BLaER1 (cell line): ENCODE data around the gene DYNLT2B.

Experiments
- H3K27ac ChIP-seq: shearing (Covaris generic); formaldehyde crosslinking; 2 replicates; pipeline ENCODE4 v1.8.1; 2022
- H3K27me3 ChIP-seq: shearing (Covaris generic); formaldehyde crosslinking; 2 replicates; pipeline ENCODE4 v1.8.1; 2022
- H3K36me3 ChIP-seq: shearing (Covaris generic); formaldehyde crosslinking; 2 replicates; pipeline ENCODE4 v1.8.1; 2022
- H3K4me1 ChIP-seq: shearing (Covaris generic); formaldehyde crosslinking; 2 replicates; pipeline ENCODE4 v1.8.1; 2022
- H3K4me2 ChIP-seq: shearing (Covaris generic); formaldehyde crosslinking; 2 replicates; pipeline ENCODE4 v1.8.1; 2022
- H3K4me3 ChIP-seq: shearing (Covaris generic); formaldehyde crosslinking; 2 replicates; pipeline ENCODE4 v1.8.1; 2022
- H3K9ac ChIP-seq: shearing (Covaris generic); formaldehyde crosslinking; 2 replicates; pipeline ENCODE4 v1.8.1; 2022
- H3K9me3 ChIP-seq: shearing (Covaris generic); formaldehyde crosslinking; 2 replicates; pipeline ENCODE4 v1.8.1; 2022
- H4K20me1 ChIP-seq: shearing (Covaris generic); formaldehyde crosslinking; 2 replicates; pipeline ENCODE4 v1.8.1; 2022
- Cebpa-rat ChIP-seq: shearing (Covaris generic); IDR thresholded peaks from 2 replicates; pipeline ENCODE4 v1.8.1; 2022

The DYNLT2B gene

GRCh38 chr3:196273655-196274054, 44.4 kb downstream of the DYNLT2B start:
- no peak overlapping the region for H3K27ac ChIP-seq
- peaks cover 64% of the 10 kb centered on the region for H3K36me3 ChIP-seq
- H3K9ac ChIP-seq, result no peak overlapping the region
- H3K4me3 ChIP-seq, result peak overlapping the region; percentile 0; the same call in 1 of the 2 replicates
- no peaks in the 10 kb centered on the region for H4K20me1 ChIP-seq
- H3K4me1 ChIP-seq, result 0 out of 2 replicates have a peak, but pooled peaks cover 3% of the 10 kb centered on the region
- no peaks in the 10 kb centered on the region for H3K27me3 ChIP-seq
- no peak overlapping the region for H3K4me2 ChIP-seq
- TF ChIP-seq Cebpa-rat, result no peak
- peaks cover 30% of the 10 kb centered on the region for H3K9me3 ChIP-seq

DNA sequence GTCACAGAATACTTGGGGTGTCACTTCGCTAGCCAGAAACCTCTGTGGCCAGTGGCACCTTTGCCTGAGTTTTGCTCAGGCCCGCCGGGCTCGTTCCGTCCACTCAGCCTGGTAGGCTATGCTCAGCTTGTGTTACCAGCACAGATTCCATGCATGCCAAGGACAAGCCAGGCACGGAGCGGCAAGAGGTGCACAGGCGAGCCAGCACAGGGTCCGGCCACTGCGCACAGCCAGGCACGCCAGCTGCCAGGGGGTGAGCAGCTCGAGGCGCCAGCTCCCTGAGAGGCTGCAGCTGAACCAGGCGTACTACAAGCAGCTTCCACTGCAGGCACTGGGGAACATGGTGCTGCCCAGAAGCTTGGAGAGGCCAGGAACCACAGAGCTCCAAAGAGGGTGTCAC, 45.2 kb downstream of the DYNLT2B start:
- Histone ChIP-seq H3K4me2 (no peak overlapping the region), H3K9me3 (peaks cover 30% of the 10 kb centered on the region), H3K4me1 (no peaks in the 10 kb centered on the region), H3K9ac (no peak overlapping the region), H3K27ac (no peak overlapping the region), H3K4me3 (no peak overlapping the region), H3K36me3 (peaks cover 68% of the 10 kb centered on the region), H4K20me1 (no peaks in the 10 kb centered on the region), H3K27me3 (no peaks in the 10 kb centered on the region)
- TF ChIP-seq Cebpa-rat, result no peak

- Histone ChIP-seq H3K9ac (no peak overlapping the region), H3K27me3 (no peaks in the 10 kb centered on the region), H3K27ac (no peak overlapping the region), H3K36me3 (peaks cover 87% of the 10 kb centered on the region), H4K20me1 (no peaks in the 10 kb centered on the region), H3K4me2 (no peak overlapping the region), H3K4me3 (no peak overlapping the region), H3K9me3 (peaks cover 29% of the 10 kb centered on the region), H3K4me1 (no peaks in the 10 kb centered on the region)
- no peak for TF ChIP-seq Cebpa-rat
These were observed 47.5 kb downstream of the DYNLT2B start for GRCh38 chr3:196270499-196270898.

- no peak for TF ChIP-seq Cebpa-rat
- H3K27ac ChIP-seq, result no peak overlapping the region
These were observed 49.5 kb downstream of the DYNLT2B start for GRCh38 chr3:196268284-196269163.

GRCh38 chr3:196263819-196264218, 54.2 kb downstream of the DYNLT2B start:
- no peak overlapping the region for H3K4me2 ChIP-seq
- H3K9me3 ChIP-seq, result peaks cover 8% of the 10 kb centered on the region; the same call in 1 of the 2 replicates
- H4K20me1 ChIP-seq, result no peaks in the 10 kb centered on the region
- peaks cover 70% of the 10 kb centered on the region for H3K36me3 ChIP-seq
- H3K4me3 ChIP-seq, result no peak overlapping the region
- no peak for TF ChIP-seq Cebpa-rat
- no peaks in the 10 kb centered on the region for H3K27me3 ChIP-seq
- no peaks in the 10 kb centered on the region for H3K4me1 ChIP-seq
- no peak overlapping the region for H3K9ac ChIP-seq
- H3K27ac ChIP-seq, result no peak overlapping the region

More at GRCh38 chr3:196268284-196269163, 49.5 kb downstream of the DYNLT2B start:
- H3K36me3 ChIP-seq, result peaks cover 83% of the 10 kb centered on the region
- H3K4me1 ChIP-seq, result no peaks in the 10 kb centered on the region
- no peaks in the 10 kb centered on the region for H4K20me1 ChIP-seq
- no peak overlapping the region for H3K4me2 ChIP-seq
- H3K27me3 ChIP-seq, result no peaks in the 10 kb centered on the region
- H3K9me3 ChIP-seq, result peaks cover 9% of the 10 kb centered on the region
- no peak overlapping the region for H3K9ac ChIP-seq
- no peak overlapping the region for H3K4me3 ChIP-seq

GRCh38 chr3:196260784-196261183, 57.3 kb downstream of the DYNLT2B start:
- H3K9me3 ChIP-seq, result peaks cover 8% of the 10 kb centered on the region; the same call in 1 of the 2 replicates
- no peak overlapping the region for H3K27ac ChIP-seq
- H4K20me1 ChIP-seq, result no peaks in the 10 kb centered on the region
- no peak for TF ChIP-seq Cebpa-rat
- H3K9ac ChIP-seq, result no peak overlapping the region
- H3K36me3 ChIP-seq, result peaks cover 60% of the 10 kb centered on the region
- no peak overlapping the region for H3K4me3 ChIP-seq
- H3K4me2 ChIP-seq, result no peak overlapping the region
- H3K27me3 ChIP-seq, result no peaks in the 10 kb centered on the region
- no peaks in the 10 kb centered on the region for H3K4me1 ChIP-seq

DNA sequence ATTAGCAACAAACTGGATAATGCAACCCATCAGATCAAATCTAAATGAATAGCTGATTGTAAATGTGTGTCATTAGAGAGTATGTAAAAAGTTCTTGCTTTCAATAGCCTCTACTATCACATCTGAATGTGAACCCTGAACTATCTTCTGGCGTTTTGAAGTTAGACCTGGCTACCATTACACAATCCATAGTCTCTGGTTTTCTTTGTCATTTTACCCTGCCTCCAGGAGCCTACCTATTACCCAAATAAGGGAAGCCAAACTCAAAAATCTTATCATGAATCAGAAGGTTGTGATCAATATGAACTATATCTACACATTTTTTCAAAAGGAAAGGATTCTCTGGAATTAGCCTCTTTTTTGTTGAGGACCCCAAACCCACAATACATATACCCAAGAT, 62.3 kb downstream of the DYNLT2B start:
- Histone ChIP-seq H3K27me3 (no peaks in the 10 kb centered on the region), H4K20me1 (no peaks in the 10 kb centered on the region), H3K36me3 (peaks cover 53% of the 10 kb centered on the region), H3K4me1 (peaks cover 20% of the 10 kb centered on the region), H3K27ac (no peak overlapping the region), H3K9ac (no peak overlapping the region), H3K9me3 (peaks cover 12% of the 10 kb centered on the region), H3K4me2 (no peak overlapping the region), H3K4me3 (no peak overlapping the region)
- TF ChIP-seq Cebpa-rat, result no peak

DNA sequence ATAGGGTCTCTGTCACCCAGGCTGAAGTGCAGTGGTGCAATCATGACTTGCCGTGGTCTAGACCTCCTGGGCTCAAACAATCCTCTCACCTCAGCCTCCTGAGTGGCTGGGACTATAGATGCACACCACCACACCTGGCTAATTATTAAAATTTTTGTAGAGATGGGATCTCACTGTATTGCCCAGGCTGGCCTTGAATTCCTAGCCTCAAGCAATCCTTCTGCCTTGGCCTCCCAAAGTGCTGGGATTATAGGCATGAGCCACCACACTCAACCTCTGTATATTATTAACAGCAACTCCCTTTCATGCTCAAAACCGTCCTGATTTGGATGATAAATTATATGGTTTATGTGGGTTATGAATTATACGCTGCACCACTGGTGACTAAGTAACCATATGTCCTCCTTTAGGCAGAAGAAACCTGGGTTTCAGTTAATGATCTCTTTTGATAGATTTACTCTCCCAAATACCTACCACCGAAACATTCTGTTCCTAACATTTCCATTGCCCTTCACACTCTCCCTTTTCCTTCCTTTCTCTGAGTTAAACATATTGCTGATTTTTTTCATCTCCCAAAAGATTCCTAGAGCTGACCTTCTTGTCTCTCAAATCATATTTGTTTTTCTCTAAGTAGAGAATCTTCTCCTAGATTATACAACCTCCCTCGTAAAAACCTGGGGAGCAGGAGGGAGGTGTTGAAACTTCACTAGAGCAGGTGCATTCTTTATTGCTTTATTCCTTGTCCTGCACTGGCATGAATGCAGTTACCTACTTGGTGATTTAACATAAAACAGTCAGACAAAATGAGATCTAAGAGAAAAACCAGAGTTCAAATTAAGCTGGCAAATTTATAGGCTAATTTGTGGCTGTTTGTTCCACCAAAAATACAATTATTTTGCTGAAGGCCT, 63.4 kb downstream of the DYNLT2B start:
- H3K27ac ChIP-seq, result no peak overlapping the region
- no peak overlapping the region for H3K4me3 ChIP-seq
- H3K27me3 ChIP-seq, result no peaks in the 10 kb centered on the region
- no peaks in the 10 kb centered on the region for H4K20me1 ChIP-seq
- H3K9ac ChIP-seq, result no peak overlapping the region
- peaks cover 20% of the 10 kb centered on the region for H3K4me1 ChIP-seq
- no peak for TF ChIP-seq Cebpa-rat
- no peak overlapping the region for H3K4me2 ChIP-seq
- H3K36me3 ChIP-seq, result peaks cover 59% of the 10 kb centered on the region
- H3K9me3 ChIP-seq, result peaks cover 23% of the 10 kb centered on the region

- Histone ChIP-seq H3K36me3 (peaks cover 73% of the 10 kb centered on the region), H3K4me2 (peak overlapping the region; percentile 56), H3K27ac (peak overlapping the region; percentile 18; the same call in 1 of the 2 replicates), H3K27me3 (no peaks in the 10 kb centered on the region), H3K4me1 (peaks cover 20% of the 10 kb centered on the region), H3K9me3 (peaks cover 26% of the 10 kb centered on the region), H3K9ac (no peak overlapping the region), H4K20me1 (no peaks in the 10 kb centered on the region), H3K4me3 (no peak overlapping the region)
- no peak for TF ChIP-seq Cebpa-rat
These were observed 66.1 kb downstream of the DYNLT2B start for GRCh38 chr3:196251918-196252317.
